ENCODE measurements around the gene ADAD2.
A peak's percentile ranks its signal among the peaks of the same experiment; 100 is the strongest.

ADAD2 gene

DNA sequence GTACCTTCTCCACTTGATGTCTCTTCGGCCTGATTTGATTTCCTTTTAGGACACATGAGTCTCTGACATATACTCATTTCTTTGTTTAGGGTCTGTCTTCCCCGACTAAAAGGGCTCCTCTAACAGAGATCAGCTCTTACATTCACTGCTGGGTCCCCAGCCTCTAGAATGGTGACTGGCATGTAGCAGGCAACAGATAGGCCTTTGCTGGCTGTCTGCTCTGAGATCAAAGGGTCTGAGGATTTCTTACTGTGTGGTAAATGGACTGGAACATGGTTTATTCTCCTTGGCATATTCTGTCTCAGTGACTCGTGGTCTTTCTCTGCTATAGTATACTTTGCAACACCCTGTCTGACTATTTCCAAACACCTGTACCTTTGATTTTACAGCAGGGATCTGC lies 29.2 kb upstream of the ADAD2 start:
- peaks cover 17% of the 10 kb centered on the region for H3K27me3 Mint-ChIP-seq
- H3K27ac Mint-ChIP-seq: no peak overlapping the region
- H3K9me3 Mint-ChIP-seq: no peaks in the 10 kb centered on the region
- H3K36me3 Mint-ChIP-seq: peaks cover 1% of the 10 kb centered on the region
- no peak for ATAC-seq (ENCODE audit: low read depth)
- no peak overlapping the region for H3K4me3 Mint-ChIP-seq
- DNase-seq (ENCODE audit: low spot score in 2 of 2): no peak
- no peaks in the 10 kb centered on the region for H3K4me1 Mint-ChIP-seq

DNA sequence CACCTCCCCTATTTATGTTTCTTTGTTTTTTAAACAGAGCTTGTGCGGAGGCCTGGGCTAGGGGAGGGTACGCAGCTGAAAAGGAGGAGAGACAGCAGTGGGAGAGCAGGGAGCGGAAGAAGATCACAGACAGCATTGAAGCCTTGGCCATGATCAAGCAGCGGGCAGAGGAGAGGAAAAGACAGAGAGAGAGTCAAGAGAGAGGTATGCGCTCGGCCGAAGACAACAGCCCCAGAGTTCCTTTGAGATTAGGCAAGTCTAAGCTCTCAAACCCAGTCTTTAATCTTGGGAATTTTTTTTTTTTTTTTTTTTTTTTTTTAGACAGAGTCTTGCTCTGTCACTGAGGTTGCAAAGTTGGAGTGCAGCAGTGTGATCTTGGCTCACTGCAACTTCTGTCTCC lies 25.2 kb upstream of the ADAD2 start:
- H3K27ac Mint-ChIP-seq: no peak overlapping the region
- H3K36me3 Mint-ChIP-seq: peaks cover 1% of the 10 kb centered on the region
- H3K9me3 Mint-ChIP-seq: no peaks in the 10 kb centered on the region
- H3K27me3 Mint-ChIP-seq: peaks cover 17% of the 10 kb centered on the region
- no peak overlapping the region for H3K4me3 Mint-ChIP-seq
- ATAC-seq (ENCODE audit: low read depth) (no peak), DNase-seq (ENCODE audit: low spot score in 2 of 2) (no peak)
- no peaks in the 10 kb centered on the region for H3K4me1 Mint-ChIP-seq

DNA sequence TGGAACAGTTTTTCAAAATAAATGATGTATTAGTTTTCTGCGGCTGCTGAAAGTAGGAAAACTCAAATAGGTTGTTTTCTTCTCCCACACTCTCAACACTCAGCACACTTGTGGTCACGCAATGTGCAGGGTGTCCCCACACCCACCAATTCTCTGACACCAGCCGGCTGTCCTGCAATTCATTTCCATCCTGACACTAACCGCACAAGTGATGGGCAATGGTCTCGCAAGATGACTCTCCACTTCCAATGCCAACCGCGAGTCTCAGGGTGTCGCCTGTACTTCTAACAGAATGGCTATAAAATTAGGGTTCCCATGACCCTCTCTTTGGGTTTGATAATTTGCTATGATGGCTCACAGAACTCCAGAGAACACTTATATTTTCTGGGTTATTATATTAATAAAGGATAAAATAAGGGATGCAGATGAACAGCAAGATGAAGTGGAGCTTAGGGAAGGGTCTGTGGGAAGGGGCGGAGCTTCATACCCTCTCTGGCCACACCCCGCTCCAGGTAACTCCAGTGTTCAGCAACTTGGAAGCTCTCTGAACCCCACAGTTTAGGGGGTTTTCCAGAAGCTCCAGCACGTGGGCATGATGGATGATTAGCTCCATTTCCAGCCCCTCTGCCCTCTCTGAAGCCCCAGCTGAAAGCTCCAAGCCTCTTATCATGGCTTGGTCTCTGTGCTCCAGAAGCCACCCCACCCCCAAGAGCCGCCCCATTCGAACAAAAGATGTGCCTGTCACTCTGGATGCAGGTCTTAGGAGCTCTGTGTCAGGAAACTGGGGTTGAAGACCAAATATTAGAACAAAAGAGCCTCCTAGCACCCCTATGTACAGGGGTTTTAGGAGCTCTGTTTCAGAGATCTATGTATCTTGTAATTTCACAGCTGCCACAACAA lies 23.9 kb upstream of the ADAD2 start:
- Mint-ChIP-seq H3K36me3 (peaks cover 1% of the 10 kb centered on the region), H3K27ac (no peak overlapping the region), H3K9me3 (no peaks in the 10 kb centered on the region), H3K4me1 (no peaks in the 10 kb centered on the region), H3K4me3 (no peak overlapping the region), H3K27me3 (peaks cover 12% of the 10 kb centered on the region)
- no peak for DNase-seq (ENCODE audit: low spot score in 2 of 2)
- no peak for ATAC-seq (ENCODE audit: low read depth)

- DNase-seq (ENCODE audit: low spot score in 2 of 2) (no peak), ATAC-seq (ENCODE audit: low read depth) (no peak)
- Mint-ChIP-seq H3K9me3 (no peaks in the 10 kb centered on the region), H3K4me1 (no peaks in the 10 kb centered on the region), H3K36me3 (peaks cover 1% of the 10 kb centered on the region), H3K27me3 (peaks cover 15% of the 10 kb centered on the region), H3K4me3 (no peak overlapping the region), H3K27ac (no peak overlapping the region)
Measured at GRCh38 chr16:84169765-84170310, 21.1 kb upstream of the ADAD2 start.

DNA sequence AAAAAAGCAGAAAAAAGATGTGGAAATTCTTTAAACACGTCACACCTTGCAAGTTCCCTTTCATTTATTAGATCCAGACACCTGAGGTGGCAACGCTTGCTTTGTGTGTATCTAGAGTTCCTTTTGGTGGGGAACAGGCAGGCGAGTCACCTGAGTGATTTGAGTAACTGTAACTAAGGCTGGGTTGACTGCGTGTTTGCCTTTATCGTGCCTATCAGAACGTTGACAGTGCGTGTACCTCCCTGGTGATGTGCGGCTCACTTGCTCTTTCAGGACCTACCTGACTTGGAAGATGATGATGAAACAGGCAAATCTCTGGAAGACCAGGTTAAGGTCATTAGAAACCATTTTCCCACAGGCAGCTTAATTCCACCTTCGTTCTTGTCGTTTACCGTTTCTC lies 16.6 kb upstream of the ADAD2 start:
- H3K4me3 Mint-ChIP-seq: no peak overlapping the region
- H3K4me1 Mint-ChIP-seq: peaks cover 5% of the 10 kb centered on the region
- H3K27ac Mint-ChIP-seq: no peak overlapping the region
- no peaks in the 10 kb centered on the region for H3K36me3 Mint-ChIP-seq
- no peak for DNase-seq (ENCODE audit: low spot score in 2 of 2)
- H3K27me3 Mint-ChIP-seq: peaks cover 8% of the 10 kb centered on the region
- ATAC-seq (ENCODE audit: low read depth): no peak
- H3K9me3 Mint-ChIP-seq: no peaks in the 10 kb centered on the region

GRCh38 chr16:84175350-84176081 lies 15.4 kb upstream of the ADAD2 start:
- H3K27ac Mint-ChIP-seq: peak overlapping the region; percentile 2
- H3K27me3 Mint-ChIP-seq: peaks cover 5% of the 10 kb centered on the region
- ATAC-seq (ENCODE audit: low read depth) (peak; percentile 97), DNase-seq (ENCODE audit: low spot score in 2 of 2) (peak; percentile 66 to 69)
- no peak overlapping the region for H3K4me3 Mint-ChIP-seq
- H3K36me3 Mint-ChIP-seq: no peaks in the 10 kb centered on the region
- H3K9me3 Mint-ChIP-seq: no peaks in the 10 kb centered on the region
- peaks cover 5% of the 10 kb centered on the region for H3K4me1 Mint-ChIP-seq

GRCh38 chr16:84176192-84177053 lies 14.5 kb upstream of the ADAD2 start:
- ATAC-seq (ENCODE audit: low read depth): no peak
- Mint-ChIP-seq H3K9me3 (no peaks in the 10 kb centered on the region), H3K27ac (no peak overlapping the region), H3K4me3 (no peak overlapping the region), H3K4me1 (peaks cover 5% of the 10 kb centered on the region), H3K27me3 (peaks cover 5% of the 10 kb centered on the region), H3K36me3 (no peaks in the 10 kb centered on the region)
- no peak for DNase-seq (ENCODE audit: low spot score in 2 of 2)

- no peaks in the 10 kb centered on the region for H3K9me3 Mint-ChIP-seq
- DNase-seq (ENCODE audit: low spot score in 2 of 2) (no peak), ATAC-seq (ENCODE audit: low read depth) (no peak)
- no peak overlapping the region for H3K4me3 Mint-ChIP-seq
- no peak overlapping the region for H3K27ac Mint-ChIP-seq
- peaks cover 1% of the 10 kb centered on the region for H3K36me3 Mint-ChIP-seq
- peaks cover 5% of the 10 kb centered on the region for H3K4me1 Mint-ChIP-seq
- H3K27me3 Mint-ChIP-seq: peaks cover 2% of the 10 kb centered on the region
Measured at GRCh38 chr16:84177741-84178073, 13.2 kb upstream of the ADAD2 start.

- no peak overlapping the region for H3K4me3 Mint-ChIP-seq
Measured at GRCh38 chr16:84178146-84178765, 12.7 kb upstream of the ADAD2 start.

GRCh38 chr16:84178892-84179611 lies 11.9 kb upstream of the ADAD2 start:
- Mint-ChIP-seq H3K27me3 (no peaks in the 10 kb centered on the region), H3K9me3 (no peaks in the 10 kb centered on the region), H3K4me1 (peaks cover 5% of the 10 kb centered on the region), H3K36me3 (peaks cover 7% of the 10 kb centered on the region), H3K4me3 (no peak overlapping the region), H3K27ac (no peak overlapping the region)
- ATAC-seq (ENCODE audit: low read depth): no peak
- DNase-seq (ENCODE audit: low spot score in 2 of 2): no peak

More at GRCh38 chr16:84178146-84178765, 12.7 kb upstream of the ADAD2 start:
- H3K9me3 Mint-ChIP-seq: no peaks in the 10 kb centered on the region
- no peak overlapping the region for H3K27ac Mint-ChIP-seq
- no peaks in the 10 kb centered on the region for H3K27me3 Mint-ChIP-seq
- ATAC-seq (ENCODE audit: low read depth): no peak
- no peak for DNase-seq (ENCODE audit: low spot score in 2 of 2)
- peaks cover 5% of the 10 kb centered on the region for H3K36me3 Mint-ChIP-seq
- H3K4me1 Mint-ChIP-seq: peaks cover 5% of the 10 kb centered on the region

DNA sequence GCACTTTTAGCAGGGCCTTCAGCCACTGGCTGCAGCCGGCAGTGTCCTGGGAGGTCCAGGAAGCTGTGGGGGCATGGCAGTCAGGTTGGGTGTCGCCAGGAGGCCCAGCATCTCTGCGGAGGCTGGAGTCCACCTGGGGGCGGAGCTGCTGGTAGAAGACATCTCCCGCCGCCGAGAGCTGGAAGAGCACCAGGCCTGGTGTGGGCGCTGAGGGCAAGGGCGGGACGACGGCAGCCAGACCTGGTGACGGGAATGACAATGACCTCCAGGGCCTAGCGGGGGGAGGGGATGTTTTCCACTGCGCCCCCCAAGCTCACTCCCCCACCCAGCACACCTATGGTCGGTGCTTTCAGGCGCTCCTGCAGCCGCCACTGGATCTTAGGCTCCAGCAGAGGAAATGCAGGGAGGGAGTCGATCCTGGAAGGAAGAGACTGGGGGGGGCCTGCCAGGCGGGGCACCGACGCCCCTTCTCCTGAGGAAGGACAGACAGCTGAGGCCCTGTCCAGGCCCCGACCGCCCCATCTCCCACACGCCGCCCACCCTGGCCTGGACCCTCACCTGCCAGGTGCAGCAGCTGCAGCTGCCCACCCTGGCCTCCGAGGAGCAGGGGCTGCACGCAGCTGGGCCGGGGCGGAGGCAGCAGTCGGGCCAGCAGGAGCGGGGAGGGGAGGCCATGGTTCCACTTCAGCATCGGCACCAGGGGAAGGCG lies 11.2 kb upstream of the ADAD2 start:
- Mint-ChIP-seq H3K27ac (no peak overlapping the region), H3K36me3 (peaks cover 10% of the 10 kb centered on the region), H3K4me3 (no peak overlapping the region), H3K4me1 (peaks cover 10% of the 10 kb centered on the region), H3K27me3 (no peaks in the 10 kb centered on the region), H3K9me3 (no peaks in the 10 kb centered on the region)
- ATAC-seq (ENCODE audit: low read depth): no peak
- DNase-seq (ENCODE audit: low spot score in 2 of 2): no peak

GRCh38 chr16:84180519-84181140 lies 10.3 kb upstream of the ADAD2 start:
- DNase-seq (ENCODE audit: low spot score in 2 of 2) (no peak), ATAC-seq (ENCODE audit: low read depth) (no peak)
- H3K9me3 Mint-ChIP-seq: no peaks in the 10 kb centered on the region
- H3K4me3 Mint-ChIP-seq: no peak overlapping the region
- H3K36me3 Mint-ChIP-seq: peaks cover 14% of the 10 kb centered on the region
- no peaks in the 10 kb centered on the region for H3K27me3 Mint-ChIP-seq
- no peak overlapping the region for H3K27ac Mint-ChIP-seq
- peaks cover 10% of the 10 kb centered on the region for H3K4me1 Mint-ChIP-seq
